Measurements from ENCODE around the gene C16orf74.

C16orf74 gene

DNA sequence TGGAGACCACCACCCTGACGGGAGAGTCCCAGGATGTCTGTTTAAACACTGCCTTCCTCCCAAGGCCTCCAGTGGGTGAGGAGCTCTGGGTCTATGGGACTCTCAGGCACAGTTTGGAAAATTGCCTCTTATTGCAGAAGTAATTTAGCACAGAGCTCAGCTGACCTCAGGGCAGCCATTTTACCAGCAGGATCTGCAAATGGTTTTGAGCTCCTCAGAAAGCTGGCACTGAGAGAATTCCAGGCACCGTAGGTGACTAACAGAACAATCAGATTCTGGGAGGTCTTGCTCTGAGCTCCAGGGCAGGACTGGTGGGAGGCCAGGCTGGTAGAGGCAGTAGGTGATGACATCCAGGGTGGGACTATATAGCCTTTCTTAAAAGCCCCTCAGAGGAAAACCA, 17.3 kb upstream of the C16orf74 start:
- no peak overlapping the region for H3K4me3 ChIP-seq (ENCODE audit: severe bottlenecking)
- TF ChIP-seq, protein P1, sequence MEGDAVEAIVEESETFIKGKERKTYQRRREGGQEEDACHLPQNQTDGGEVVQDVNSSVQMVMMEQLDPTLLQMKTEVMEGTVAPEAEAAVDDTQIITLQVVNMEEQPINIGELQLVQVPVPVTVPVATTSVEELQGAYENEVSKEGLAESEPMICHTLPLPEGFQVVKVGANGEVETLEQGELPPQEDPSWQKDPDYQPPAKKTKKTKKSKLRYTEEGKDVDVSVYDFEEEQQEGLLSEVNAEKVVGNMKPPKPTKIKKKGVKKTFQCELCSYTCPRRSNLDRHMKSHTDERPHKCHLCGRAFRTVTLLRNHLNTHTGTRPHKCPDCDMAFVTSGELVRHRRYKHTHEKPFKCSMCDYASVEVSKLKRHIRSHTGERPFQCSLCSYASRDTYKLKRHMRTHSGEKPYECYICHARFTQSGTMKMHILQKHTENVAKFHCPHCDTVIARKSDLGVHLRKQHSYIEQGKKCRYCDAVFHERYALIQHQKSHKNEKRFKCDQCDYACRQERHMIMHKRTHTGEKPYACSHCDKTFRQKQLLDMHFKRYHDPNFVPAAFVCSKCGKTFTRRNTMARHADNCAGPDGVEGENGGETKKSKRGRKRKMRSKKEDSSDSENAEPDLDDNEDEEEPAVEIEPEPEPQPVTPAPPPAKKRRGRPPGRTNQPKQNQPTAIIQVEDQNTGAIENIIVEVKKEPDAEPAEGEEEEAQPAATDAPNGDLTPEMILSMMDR (IDR thresholded peaks at IDR 0.05; ENCODE audit: poor library complexity, severe bottlenecking), result no peak
- H3K27ac ChIP-seq (ENCODE audit: poor library complexity, severe bottlenecking), result peak overlapping the region; percentile 75
- H3K27me3 ChIP-seq (ENCODE audit: insufficient read depth, poor library complexity, severe bottlenecking), result no peaks in the 10 kb centered on the region
- no peaks in the 10 kb centered on the region for H3K9me3 ChIP-seq (ENCODE audit: severe bottlenecking)
- H3K36me3 ChIP-seq (ENCODE audit: low read depth), result peaks cover 6% of the 10 kb centered on the region; the same call in 1 of the 2 replicates
- ATAC-seq (ENCODE audit: low read depth) (no peak), DNase-seq (ENCODE audit: low spot score) (no peak)
- peaks cover 15% of the 10 kb centered on the region for H3K4me1 ChIP-seq (ENCODE audit: insufficient read depth, poor library complexity, severe bottlenecking)

DNA sequence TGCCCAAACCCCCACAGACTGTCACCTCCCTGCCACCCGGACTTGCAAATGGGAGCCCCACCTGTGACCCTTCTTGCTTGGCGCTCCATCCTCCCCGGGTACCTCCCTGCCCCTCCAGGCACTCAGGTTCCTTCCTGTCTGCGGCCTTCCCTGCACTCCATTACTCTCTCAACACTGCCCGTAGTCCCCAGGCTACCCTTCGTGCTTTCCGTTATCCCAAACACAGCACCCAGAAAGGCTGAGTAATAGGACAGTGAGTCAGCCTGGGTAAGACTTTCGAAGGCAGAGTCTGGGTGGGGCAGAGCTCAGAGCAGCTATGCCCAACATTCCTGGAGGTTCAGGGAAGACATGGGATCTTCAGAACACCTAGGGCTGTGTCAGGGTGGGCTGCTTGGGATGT, 16.6 kb upstream of the C16orf74 start:
- ATAC-seq (ENCODE audit: low read depth) (peak; percentile 100), DNase-seq (ENCODE audit: low spot score) (peak; percentile 82)
- Histone ChIP-seq H3K27ac (ENCODE audit: poor library complexity, severe bottlenecking) (peak overlapping the region; percentile 75), H3K4me1 (ENCODE audit: insufficient read depth, poor library complexity, severe bottlenecking) (peaks cover 15% of the 10 kb centered on the region), H3K36me3 (ENCODE audit: low read depth) (peaks cover 6% of the 10 kb centered on the region; the same call in 1 of the 2 replicates), H3K9me3 (ENCODE audit: severe bottlenecking) (no peaks in the 10 kb centered on the region), H3K4me3 (ENCODE audit: severe bottlenecking) (no peak overlapping the region), H3K27me3 (ENCODE audit: insufficient read depth, poor library complexity, severe bottlenecking) (no peaks in the 10 kb centered on the region)
- TF ChIP-seq, protein P1 (IDR thresholded peaks at IDR 0.05; ENCODE audit: poor library complexity, severe bottlenecking), result no peak

DNA sequence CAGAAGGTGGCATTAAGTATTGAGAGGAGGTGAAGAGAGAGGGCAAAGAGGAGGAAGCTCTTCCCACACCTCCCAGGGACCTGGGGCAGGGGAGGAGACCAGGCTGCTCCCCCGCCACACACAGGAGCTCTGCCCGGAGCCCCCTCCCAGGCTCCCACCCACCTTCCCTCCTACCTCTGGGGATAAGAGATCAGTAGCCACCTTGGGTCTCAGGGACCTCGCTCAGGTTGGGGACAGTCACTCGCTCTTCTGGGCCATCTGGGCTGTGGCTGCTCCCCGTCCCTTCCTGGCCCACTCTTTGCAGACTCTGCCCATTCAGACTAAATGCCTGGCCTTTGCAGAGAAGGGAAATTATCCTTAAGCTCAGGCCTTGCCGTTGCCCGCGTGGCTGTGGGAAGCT, 14.9 kb upstream of the C16orf74 start:
- Histone ChIP-seq H3K9me3 (ENCODE audit: severe bottlenecking) (no peaks in the 10 kb centered on the region), H3K4me3 (ENCODE audit: severe bottlenecking) (no peak overlapping the region), H3K4me1 (ENCODE audit: insufficient read depth, poor library complexity, severe bottlenecking) (peaks cover 15% of the 10 kb centered on the region), H3K27me3 (ENCODE audit: insufficient read depth, poor library complexity, severe bottlenecking) (no peaks in the 10 kb centered on the region), H3K36me3 (ENCODE audit: low read depth) (peaks cover 2% of the 10 kb centered on the region; the same call in 1 of the 2 replicates), H3K27ac (ENCODE audit: poor library complexity, severe bottlenecking) (no peak overlapping the region)
- TF ChIP-seq, protein P1 (IDR thresholded peaks at IDR 0.05; ENCODE audit: poor library complexity, severe bottlenecking), result no peak
- DNase-seq (ENCODE audit: low spot score) (no peak), ATAC-seq (ENCODE audit: low read depth) (no peak)

DNA sequence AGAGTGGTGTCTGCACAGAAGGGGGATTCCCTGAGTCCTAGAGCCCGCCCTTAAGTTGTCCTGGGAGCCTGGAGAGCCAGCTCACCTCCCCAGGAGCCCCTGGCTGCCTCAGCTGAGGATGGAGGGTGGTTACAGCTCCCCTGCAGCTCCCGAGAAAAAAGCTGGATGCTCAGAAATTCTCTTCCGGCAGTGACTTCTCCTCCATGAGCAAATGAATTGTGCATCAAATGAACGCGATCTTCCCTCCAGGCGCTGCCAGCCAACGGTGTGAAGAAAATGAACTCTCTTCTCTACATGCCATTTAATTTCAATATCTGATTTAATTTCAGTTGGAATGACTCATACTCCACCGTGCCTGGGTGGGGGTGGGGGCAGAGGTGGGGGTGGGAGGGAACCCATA, 14.3 kb upstream of the C16orf74 start:
- DNase-seq (ENCODE audit: low spot score) (no peak), ATAC-seq (ENCODE audit: low read depth) (no peak)
- H3K27ac ChIP-seq (ENCODE audit: poor library complexity, severe bottlenecking), result no peak overlapping the region
- H3K4me1 ChIP-seq (ENCODE audit: insufficient read depth, poor library complexity, severe bottlenecking), result peaks cover 15% of the 10 kb centered on the region
- no peaks in the 10 kb centered on the region for H3K36me3 ChIP-seq (ENCODE audit: low read depth)
- no peak overlapping the region for H3K4me3 ChIP-seq (ENCODE audit: severe bottlenecking)
- no peaks in the 10 kb centered on the region for H3K9me3 ChIP-seq (ENCODE audit: severe bottlenecking)
- no peaks in the 10 kb centered on the region for H3K27me3 ChIP-seq (ENCODE audit: insufficient read depth, poor library complexity, severe bottlenecking)
- TF ChIP-seq, protein P1 (IDR thresholded peaks at IDR 0.05; ENCODE audit: poor library complexity, severe bottlenecking), result no peak

DNA sequence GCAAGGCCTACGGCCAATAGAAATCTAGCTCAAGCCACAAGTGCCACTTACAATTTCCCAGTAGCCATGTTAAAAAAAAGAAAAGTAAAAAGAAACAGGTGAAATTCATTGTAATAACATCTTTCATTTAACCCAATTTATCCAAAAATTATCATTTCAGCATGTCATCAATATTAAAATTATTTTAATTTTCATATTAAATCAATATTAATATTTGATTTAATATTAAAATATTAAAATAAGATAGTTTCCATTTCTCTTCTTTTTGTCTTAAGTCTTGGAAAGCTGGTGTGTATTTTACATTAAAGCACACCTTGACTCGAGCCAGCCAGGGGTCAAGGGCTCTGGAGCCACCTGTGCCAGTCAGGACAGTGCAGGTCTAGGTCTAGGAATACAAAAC, 12.7 kb upstream of the C16orf74 start:
- DNase-seq (ENCODE audit: low spot score), result no peak
- TF ChIP-seq, protein P1 (IDR thresholded peaks at IDR 0.05; ENCODE audit: poor library complexity, severe bottlenecking), result no peak
- H3K4me3 ChIP-seq (ENCODE audit: severe bottlenecking), result no peak overlapping the region
- peaks cover 15% of the 10 kb centered on the region for H3K4me1 ChIP-seq (ENCODE audit: insufficient read depth, poor library complexity, severe bottlenecking)
- H3K27me3 ChIP-seq (ENCODE audit: insufficient read depth, poor library complexity, severe bottlenecking), result no peaks in the 10 kb centered on the region
- H3K36me3 ChIP-seq (ENCODE audit: low read depth), result no peaks in the 10 kb centered on the region
- H3K27ac ChIP-seq (ENCODE audit: poor library complexity, severe bottlenecking), result no peak overlapping the region
- no peak for ATAC-seq (ENCODE audit: low read depth)
- H3K9me3 ChIP-seq (ENCODE audit: severe bottlenecking), result no peaks in the 10 kb centered on the region

Data from RWPE2 (cell line).